Measurements from ENCODE around the gene SMPD3. TPM values are rescaled to one million over a fixed set of nuclear protein-coding genes. Genes with fewer than 3 reads are reported as not detected.

SMPD3 gene
- total RNA-seq, 1 donor from 2014 or later, result 5.6 TPM

DNA sequence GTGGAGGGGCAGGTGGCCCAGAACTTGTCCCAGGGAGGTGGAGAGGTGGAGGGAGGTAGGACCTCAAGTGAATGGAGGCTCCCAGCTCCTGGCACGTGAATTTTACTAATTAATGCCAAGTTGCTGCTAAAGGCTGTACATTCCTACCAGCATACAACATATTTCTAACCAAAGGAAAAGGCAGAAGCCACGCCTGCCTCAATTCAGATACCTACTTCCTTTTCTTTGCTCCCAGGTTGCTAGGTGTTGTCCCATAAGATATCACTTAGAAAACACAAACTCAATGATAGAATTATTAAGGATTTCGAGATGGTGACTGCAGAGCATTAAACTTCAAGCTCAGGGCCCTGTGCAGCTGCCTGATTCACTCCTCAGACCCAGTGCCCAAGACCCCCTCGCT lies 20.5 kb upstream of the SMPD3 start:
- intact Hi-C loops (cut with DNase I), result no loop called here
- H3K36me3 ChIP-seq, result no peaks in the 10 kb centered on the region
- no peak overlapping the region for H3K27ac ChIP-seq
- peaks cover 41% of the 10 kb centered on the region for H3K4me1 ChIP-seq
- H3K9me3 ChIP-seq, result no peaks in the 10 kb centered on the region
- TF ChIP-seq, protein P1, sequence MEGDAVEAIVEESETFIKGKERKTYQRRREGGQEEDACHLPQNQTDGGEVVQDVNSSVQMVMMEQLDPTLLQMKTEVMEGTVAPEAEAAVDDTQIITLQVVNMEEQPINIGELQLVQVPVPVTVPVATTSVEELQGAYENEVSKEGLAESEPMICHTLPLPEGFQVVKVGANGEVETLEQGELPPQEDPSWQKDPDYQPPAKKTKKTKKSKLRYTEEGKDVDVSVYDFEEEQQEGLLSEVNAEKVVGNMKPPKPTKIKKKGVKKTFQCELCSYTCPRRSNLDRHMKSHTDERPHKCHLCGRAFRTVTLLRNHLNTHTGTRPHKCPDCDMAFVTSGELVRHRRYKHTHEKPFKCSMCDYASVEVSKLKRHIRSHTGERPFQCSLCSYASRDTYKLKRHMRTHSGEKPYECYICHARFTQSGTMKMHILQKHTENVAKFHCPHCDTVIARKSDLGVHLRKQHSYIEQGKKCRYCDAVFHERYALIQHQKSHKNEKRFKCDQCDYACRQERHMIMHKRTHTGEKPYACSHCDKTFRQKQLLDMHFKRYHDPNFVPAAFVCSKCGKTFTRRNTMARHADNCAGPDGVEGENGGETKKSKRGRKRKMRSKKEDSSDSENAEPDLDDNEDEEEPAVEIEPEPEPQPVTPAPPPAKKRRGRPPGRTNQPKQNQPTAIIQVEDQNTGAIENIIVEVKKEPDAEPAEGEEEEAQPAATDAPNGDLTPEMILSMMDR (IDR thresholded peaks at IDR 0.05), result no peak
- DNase-seq (no peak), ATAC-seq (no peak)
- H3K4me3 ChIP-seq, result no peak overlapping the region
- H3K27me3 ChIP-seq, result no peaks in the 10 kb centered on the region

GRCh38 chr16:68466174-68466573 lies 17.9 kb upstream of the SMPD3 start:
- Histone ChIP-seq H3K4me3 (no peak overlapping the region), H3K4me1 (peaks cover 28% of the 10 kb centered on the region), H3K36me3 (no peaks in the 10 kb centered on the region), H3K27me3 (no peaks in the 10 kb centered on the region), H3K27ac (no peak overlapping the region), H3K9me3 (no peaks in the 10 kb centered on the region)
- DNase-seq (no peak), ATAC-seq (no peak)
- TF ChIP-seq, protein P1 (IDR thresholded peaks at IDR 0.05), result no peak
- intact Hi-C loops (cut with DNase I), result no loop called here

DNA sequence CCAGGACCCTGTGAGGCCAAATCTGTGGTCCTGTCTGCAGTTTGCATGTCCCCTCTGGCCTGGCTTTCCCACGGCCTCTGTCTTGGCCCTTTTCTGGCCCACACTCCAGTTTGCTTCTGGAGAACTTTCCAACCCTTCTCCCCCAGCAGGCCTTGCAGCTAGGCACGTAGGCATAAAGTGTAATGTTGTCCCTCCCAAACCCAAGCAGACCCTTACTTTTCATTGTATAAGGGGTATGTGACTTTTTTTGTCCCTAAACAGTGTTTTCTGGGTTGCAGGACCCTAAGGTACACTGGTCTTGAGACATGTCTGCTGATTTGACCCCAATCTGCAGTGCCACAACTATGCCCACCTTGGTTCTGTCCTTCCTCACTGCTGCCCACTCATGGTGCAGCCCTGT lies 15.6 kb upstream of the SMPD3 start:
- Histone ChIP-seq H3K27me3 (no peaks in the 10 kb centered on the region), H3K36me3 (no peaks in the 10 kb centered on the region), H3K4me1 (peaks cover 5% of the 10 kb centered on the region), H3K4me3 (no peak overlapping the region), H3K27ac (no peak overlapping the region), H3K9me3 (no peaks in the 10 kb centered on the region)
- DNase-seq (no peak), ATAC-seq (no peak)
- intact Hi-C loops (cut with DNase I), result no loop called here
- TF ChIP-seq, protein P1 (IDR thresholded peaks at IDR 0.05), result no peak

DNA sequence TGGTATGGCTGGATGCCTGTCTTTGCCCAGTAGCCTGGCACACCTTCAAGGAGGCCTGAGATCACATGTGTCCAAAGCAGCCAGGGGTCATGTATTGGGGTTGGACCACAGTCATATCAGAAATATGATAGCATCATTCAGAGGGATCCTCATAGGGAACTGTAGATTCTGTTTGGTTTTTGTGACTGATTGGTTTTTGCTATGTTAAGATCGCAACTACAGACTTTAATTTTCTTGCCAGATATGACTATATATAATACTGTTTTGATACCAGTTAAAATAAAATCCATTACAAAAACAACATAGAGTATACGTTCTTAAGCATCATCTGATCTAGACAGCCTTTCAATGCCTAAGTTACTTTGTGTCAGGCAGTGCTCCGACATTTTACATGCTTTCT lies 11.8 kb upstream of the SMPD3 start:
- intact Hi-C loops (cut with DNase I), result no loop called here
- no peak overlapping the region for H3K27ac ChIP-seq

DNA sequence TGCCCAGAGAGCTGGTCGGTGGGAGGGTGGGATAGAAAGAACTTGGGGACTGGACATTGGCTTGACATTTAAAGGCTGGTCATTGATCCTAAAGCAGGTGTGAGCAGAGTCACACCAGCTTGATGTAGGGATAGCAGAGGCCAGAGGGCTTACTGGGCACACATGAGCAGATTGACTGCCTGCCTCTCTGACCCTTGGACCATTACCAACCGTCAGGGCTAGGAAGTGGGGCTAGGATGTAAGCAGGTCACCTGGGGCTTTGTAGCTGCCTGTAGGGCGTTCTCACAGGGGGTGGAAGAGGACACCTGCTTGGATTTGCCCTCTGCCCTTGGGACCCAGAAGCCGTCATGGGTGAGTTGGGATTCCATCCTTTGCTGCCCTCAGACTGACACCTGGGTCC lies 11.1 kb upstream of the SMPD3 start:
- DNase-seq, result no peak
- no peak for ATAC-seq
- Histone ChIP-seq H3K36me3 (no peaks in the 10 kb centered on the region), H3K27ac (no peak overlapping the region), H3K27me3 (no peaks in the 10 kb centered on the region), H3K4me1 (no peaks in the 10 kb centered on the region), H3K4me3 (no peak overlapping the region), H3K9me3 (no peaks in the 10 kb centered on the region)
- intact Hi-C loops (cut with DNase I), result no loop called here
- TF ChIP-seq, protein P1 (IDR thresholded peaks at IDR 0.05), result no peak

More for the DNA sequence above, 11.8 kb upstream of the SMPD3 start:
- DNase-seq (no peak), ATAC-seq (no peak)
- Histone ChIP-seq H3K27me3 (no peaks in the 10 kb centered on the region), H3K4me1 (no peaks in the 10 kb centered on the region), H3K9me3 (no peaks in the 10 kb centered on the region), H3K36me3 (no peaks in the 10 kb centered on the region), H3K4me3 (no peak overlapping the region)
- TF ChIP-seq, protein P1 (IDR thresholded peaks at IDR 0.05), result no peak

- TF ChIP-seq, protein P1 (IDR thresholded peaks at IDR 0.05), result no peak
- no peak overlapping the region for H3K27ac ChIP-seq
- H3K36me3 ChIP-seq, result no peaks in the 10 kb centered on the region
- DNase-seq (no peak), ATAC-seq (no peak)
- H3K27me3 ChIP-seq, result no peaks in the 10 kb centered on the region
- H3K4me1 ChIP-seq, result no peaks in the 10 kb centered on the region
- H3K4me3 ChIP-seq, result no peak overlapping the region
- intact Hi-C loops (cut with DNase I), result no loop called here
- no peaks in the 10 kb centered on the region for H3K9me3 ChIP-seq
Observed at GRCh38 chr16:68458551-68458950, 10.2 kb upstream of the SMPD3 start.
